ENCODE measurements around the gene CD109.

CD109 gene

GRCh38 chr6:73691512-73691911 lies 4.5 kb upstream of the CD109 start:
- no peak overlapping the region for H3K4me3 ChIP-seq (ENCODE audit: low read depth, low read length)
- no peak for TF ChIP-seq CTCF (IDR thresholded peaks at IDR 0.05; ENCODE audit: borderline replicate concordance, insufficient read depth, low read depth, low read length)

GRCh38 chr6:73694711-73695411 lies 1.1 kb upstream of the CD109 start:
- TF ChIP-seq CTCF (IDR thresholded peaks at IDR 0.05; ENCODE audit: borderline replicate concordance, insufficient read depth, low read depth, low read length) = no peak
- no peak overlapping the region for H3K4me3 ChIP-seq (ENCODE audit: low read depth, low read length)

DNA sequence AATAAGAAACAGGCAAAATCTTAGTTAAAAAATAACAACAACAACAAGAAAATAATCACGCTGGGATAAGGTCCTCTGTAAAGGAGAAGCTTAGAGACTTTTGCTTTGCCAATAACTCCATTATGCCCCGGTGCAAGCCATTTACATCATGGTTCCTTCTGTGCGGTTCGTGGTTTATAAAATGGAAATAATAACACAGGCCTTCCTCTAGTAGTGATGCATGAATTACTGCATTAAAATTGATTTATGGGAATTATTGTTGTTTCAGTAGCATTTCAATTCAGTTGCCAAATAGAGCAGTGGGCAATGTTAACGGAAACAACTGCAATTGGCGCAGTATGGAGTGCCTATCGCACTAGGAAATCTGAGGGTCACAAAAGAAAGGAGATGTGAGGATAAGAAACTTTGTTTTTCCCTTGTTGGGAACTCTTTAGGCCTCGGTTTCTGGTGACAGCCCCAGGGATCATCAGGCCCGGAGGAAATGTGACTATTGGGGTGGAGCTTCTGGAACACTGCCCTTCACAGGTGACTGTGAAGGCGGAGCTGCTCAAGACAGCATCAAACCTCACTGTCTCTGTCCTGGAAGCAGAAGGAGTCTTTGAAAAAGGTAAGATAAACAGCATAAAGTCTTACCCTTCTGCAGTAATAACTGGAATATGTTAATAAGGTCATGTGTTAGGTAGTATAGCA lies 1.1 kb downstream of the CD109 start:
- TF ChIP-seq CTCF (IDR thresholded peaks at IDR 0.05; ENCODE audit: borderline replicate concordance, insufficient read depth, low read depth, low read length) = no peak
- H3K4me3 ChIP-seq (ENCODE audit: low read depth, low read length) = no peak overlapping the region

GRCh38 chr6:73699676-73700459 lies 3.9 kb downstream of the CD109 start:
- H3K4me3 ChIP-seq (ENCODE audit: low read depth, low read length) = no peak overlapping the region
- no peak for TF ChIP-seq CTCF (IDR thresholded peaks at IDR 0.05; ENCODE audit: borderline replicate concordance, insufficient read depth, low read depth, low read length)

DNA sequence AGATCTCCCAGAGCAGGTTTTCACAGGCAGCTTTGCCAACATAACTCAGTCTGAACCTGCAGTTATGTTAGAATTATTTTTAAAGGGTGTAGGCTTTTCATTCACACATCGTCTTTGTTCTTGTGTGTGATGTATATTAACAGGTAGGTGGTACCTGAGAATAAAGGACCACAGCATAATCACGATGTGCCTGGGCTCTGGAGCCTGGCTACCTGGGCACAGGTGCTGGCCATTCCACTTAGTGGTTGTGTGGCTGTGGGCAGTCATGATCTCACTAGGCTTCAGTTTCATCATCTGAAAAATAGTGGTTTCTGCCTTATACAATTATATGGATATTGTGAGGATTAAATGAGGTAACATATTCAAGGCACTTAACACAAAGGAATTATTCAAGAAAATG lies 6.4 kb downstream of the CD109 start:
- no peak overlapping the region for H3K4me3 ChIP-seq (ENCODE audit: low read depth, low read length)
- TF ChIP-seq CTCF (IDR thresholded peaks at IDR 0.05; ENCODE audit: borderline replicate concordance, insufficient read depth, low read depth, low read length) = no peak

GRCh38 chr6:73703466-73703865 lies 7.5 kb downstream of the CD109 start:
- H3K4me3 ChIP-seq (ENCODE audit: low read depth, low read length) = no peak overlapping the region
- TF ChIP-seq CTCF (IDR thresholded peaks at IDR 0.05; ENCODE audit: borderline replicate concordance, insufficient read depth, low read depth, low read length) = no peak

Measured in GM12875 (cell line).